ENCODE results near the gene NELFCD.

Gene NELFCD

DNA sequence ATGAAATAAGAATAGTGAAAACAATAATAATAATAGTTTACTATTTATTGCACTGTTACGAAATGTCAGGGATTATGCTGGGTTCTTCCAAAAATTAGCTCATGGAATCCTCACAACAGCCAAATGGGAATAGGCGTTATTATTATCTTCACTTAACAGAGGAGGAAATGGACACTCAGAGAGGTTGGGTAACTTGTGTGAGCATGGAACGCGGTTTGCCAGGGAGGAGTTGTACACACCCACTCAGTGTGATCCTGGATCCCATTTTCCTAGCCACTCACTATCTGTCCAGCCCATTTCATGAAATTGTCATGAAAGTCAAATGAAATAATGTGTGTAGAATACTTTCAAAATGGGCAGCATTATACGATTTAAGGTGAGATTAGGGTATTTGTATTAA lies 4.6 kb downstream of the NELFCD start:
- TF ChIP-seq CTCF (IDR thresholded peaks at IDR 0.05; ENCODE audit: low read depth, low read length) = no peak
- H3K4me3 ChIP-seq (ENCODE audit: low read depth, low read length) = no peak overlapping the region

- no peak for TF ChIP-seq CTCF (IDR thresholded peaks at IDR 0.05; ENCODE audit: low read depth, low read length)
- no peak overlapping the region for H3K4me3 ChIP-seq (ENCODE audit: low read depth, low read length)
Measured at GRCh38 chr20:58986286-58986967, 5.4 kb downstream of the NELFCD start.

GRCh38 chr20:58986968-58987517 lies 6.0 kb downstream of the NELFCD start:
- no peak overlapping the region for H3K4me3 ChIP-seq (ENCODE audit: low read depth, low read length)
- TF ChIP-seq CTCF (IDR thresholded peaks at IDR 0.05; ENCODE audit: low read depth, low read length) = no peak

GRCh38 chr20:58987790-58988564 lies 6.9 kb downstream of the NELFCD start:
- TF ChIP-seq CTCF (IDR thresholded peaks at IDR 0.05; ENCODE audit: low read depth, low read length) = no peak
- H3K4me3 ChIP-seq (ENCODE audit: low read depth, low read length) = no peak overlapping the region

- TF ChIP-seq CTCF (IDR thresholded peaks at IDR 0.05; ENCODE audit: low read depth, low read length) = no peak
- H3K4me3 ChIP-seq (ENCODE audit: low read depth, low read length) = no peak overlapping the region
Measured at GRCh38 chr20:58988565-58988882, 7.5 kb downstream of the NELFCD start.

GRCh38 chr20:58989196-58989595 lies 8.1 kb downstream of the NELFCD start:
- no peak overlapping the region for H3K4me3 ChIP-seq (ENCODE audit: low read depth, low read length)
- no peak for TF ChIP-seq CTCF (IDR thresholded peaks at IDR 0.05; ENCODE audit: low read depth, low read length)

Data from WI38 (cell line).